ENCODE results near the gene CHPF2.

Gene CHPF2

GRCh38 chr7:151248346-151249033 is 16.2 kb downstream of the CHPF2 start, which contains the start of gene SMARCD3:
TSS of gene SMARCD3 (minus strand) at chr7:151248694. CDS start at chr7:151248562, 132 bp downstream.
- H3K36me3 ChIP-seq (ENCODE audit: control insufficient read depth, insufficient read depth, low read length): peaks cover under 1% of the 10 kb centered on the region
- peak within 1 kb of the TSS; percentile 92 for H3K27ac ChIP-seq (ENCODE audit: low read depth, low read length, severe bottlenecking)
- no peaks in the 10 kb centered on the region for H3K9me3 ChIP-seq (ENCODE audit: control insufficient read depth, low read length)
- 0 to 1% methylated on average over 46 to 50 of the region's 71 CpGs for WGBS, 2 experiments (ENCODE audit: insufficient coverage in 2 of 2)
- H3K4me1 ChIP-seq (ENCODE audit: control insufficient read depth, insufficient read depth, low read length, poor library complexity, severe bottlenecking): peaks cover 52% of the 10 kb centered on the region
- peak within 1 kb of the TSS; percentile 56 for H3K4me3 ChIP-seq (ENCODE audit: extremely low read depth, insufficient read depth, low read length, poor library complexity, severe bottlenecking)

- peak overlapping the region; percentile 56 for H3K4me3 ChIP-seq (ENCODE audit: extremely low read depth, insufficient read depth, low read length, poor library complexity, severe bottlenecking)
- peak overlapping the region; percentile 92 for H3K27ac ChIP-seq (ENCODE audit: low read depth, low read length, severe bottlenecking)
- peaks cover 52% of the 10 kb centered on the region for H3K4me1 ChIP-seq (ENCODE audit: control insufficient read depth, insufficient read depth, low read length, poor library complexity, severe bottlenecking)
- 0 to 5% methylated on average over 31 to 45 of the region's 45 CpGs for WGBS, 2 experiments (ENCODE audit: insufficient coverage in 2 of 2)
- H3K9me3 ChIP-seq (ENCODE audit: control insufficient read depth, low read length): no peaks in the 10 kb centered on the region
- H3K36me3 ChIP-seq (ENCODE audit: control insufficient read depth, insufficient read depth, low read length): no peaks in the 10 kb centered on the region
These were observed 16.9 kb downstream of the CHPF2 start for GRCh38 chr7:151249034-151249731.

GRCh38 chr7:151249732-151250072 is 17.4 kb downstream of the CHPF2 start:
- peak overlapping the region; percentile 56 for H3K4me3 ChIP-seq (ENCODE audit: extremely low read depth, insufficient read depth, low read length, poor library complexity, severe bottlenecking)
- WGBS, 2 experiments (ENCODE audit: insufficient coverage in 2 of 2): 20 to 28% methylated on average over 2 to 5 of the region's 5 CpGs
- no peaks in the 10 kb centered on the region for H3K9me3 ChIP-seq (ENCODE audit: control insufficient read depth, low read length)
- no peaks in the 10 kb centered on the region for H3K36me3 ChIP-seq (ENCODE audit: control insufficient read depth, insufficient read depth, low read length)
- peaks cover 49% of the 10 kb centered on the region for H3K4me1 ChIP-seq (ENCODE audit: control insufficient read depth, insufficient read depth, low read length, poor library complexity, severe bottlenecking)
- peak overlapping the region; percentile 92 for H3K27ac ChIP-seq (ENCODE audit: low read depth, low read length, severe bottlenecking)

- Histone ChIP-seq H3K27ac (ENCODE audit: low read depth, low read length, severe bottlenecking) (no peak overlapping the region), H3K4me3 (ENCODE audit: extremely low read depth, insufficient read depth, low read length, poor library complexity, severe bottlenecking) (no peak overlapping the region), H3K4me1 (ENCODE audit: control insufficient read depth, insufficient read depth, low read length, poor library complexity, severe bottlenecking) (peaks cover 43% of the 10 kb centered on the region), H3K36me3 (ENCODE audit: control insufficient read depth, insufficient read depth, low read length) (no peaks in the 10 kb centered on the region), H3K9me3 (ENCODE audit: control insufficient read depth, low read length) (no peaks in the 10 kb centered on the region)
- 73 to 82% methylated on average over 4 to 5 of the region's 7 CpGs for WGBS, 2 experiments (ENCODE audit: insufficient coverage in 2 of 2)
These were observed 18.2 kb downstream of the CHPF2 start for GRCh38 chr7:151250181-151251132.

- H3K4me1 ChIP-seq (ENCODE audit: control insufficient read depth, insufficient read depth, low read length, poor library complexity, severe bottlenecking): peaks cover 42% of the 10 kb centered on the region
- peak overlapping the region; percentile 23 for H3K27ac ChIP-seq (ENCODE audit: low read depth, low read length, severe bottlenecking)
- 4 to 16% methylated on average over 7 to 17 of the region's 19 CpGs for WGBS, 2 experiments (ENCODE audit: insufficient coverage in 2 of 2)
These were observed 19.0 kb downstream of the CHPF2 start for GRCh38 chr7:151251328-151251688.

GRCh38 chr7:151251689-151252560 is 19.6 kb downstream of the CHPF2 start:
- no peaks in the 10 kb centered on the region for H3K36me3 ChIP-seq (ENCODE audit: control insufficient read depth, insufficient read depth, low read length)
- 1 to 2% methylated on average over 41 of the region's 79 CpGs for WGBS, 2 experiments (ENCODE audit: insufficient coverage in 2 of 2)
- H3K4me1 ChIP-seq (ENCODE audit: control insufficient read depth, insufficient read depth, low read length, poor library complexity, severe bottlenecking): peaks cover 38% of the 10 kb centered on the region
- peak overlapping the region; percentile 84 for H3K27ac ChIP-seq (ENCODE audit: low read depth, low read length, severe bottlenecking)
- H3K4me3 ChIP-seq (ENCODE audit: extremely low read depth, insufficient read depth, low read length, poor library complexity, severe bottlenecking): peak overlapping the region; percentile 51
- H3K9me3 ChIP-seq (ENCODE audit: control insufficient read depth, low read length): no peaks in the 10 kb centered on the region

More at GRCh38 chr7:151251328-151251688, 19.0 kb downstream of the CHPF2 start:
- H3K36me3 ChIP-seq (ENCODE audit: control insufficient read depth, insufficient read depth, low read length): no peaks in the 10 kb centered on the region
- no peaks in the 10 kb centered on the region for H3K9me3 ChIP-seq (ENCODE audit: control insufficient read depth, low read length)
- peak overlapping the region; percentile 51 for H3K4me3 ChIP-seq (ENCODE audit: extremely low read depth, insufficient read depth, low read length, poor library complexity, severe bottlenecking)

GRCh38 chr7:151252561-151252835 is 20.2 kb downstream of the CHPF2 start:
- H3K4me3 ChIP-seq (ENCODE audit: extremely low read depth, insufficient read depth, low read length, poor library complexity, severe bottlenecking): peak overlapping the region; percentile 51
- H3K9me3 ChIP-seq (ENCODE audit: control insufficient read depth, low read length): no peaks in the 10 kb centered on the region
- 18 to 27% methylated on average over 3 to 8 of the region's 9 CpGs for WGBS, 2 experiments (ENCODE audit: insufficient coverage in 2 of 2)
- H3K4me1 ChIP-seq (ENCODE audit: control insufficient read depth, insufficient read depth, low read length, poor library complexity, severe bottlenecking): peaks cover 32% of the 10 kb centered on the region
- no peaks in the 10 kb centered on the region for H3K36me3 ChIP-seq (ENCODE audit: control insufficient read depth, insufficient read depth, low read length)
- H3K27ac ChIP-seq (ENCODE audit: low read depth, low read length, severe bottlenecking): peak overlapping the region; percentile 84

- no peaks in the 10 kb centered on the region for H3K9me3 ChIP-seq (ENCODE audit: control insufficient read depth, low read length)
- peaks cover 31% of the 10 kb centered on the region for H3K4me1 ChIP-seq (ENCODE audit: control insufficient read depth, insufficient read depth, low read length, poor library complexity, severe bottlenecking)
- H3K27ac ChIP-seq (ENCODE audit: low read depth, low read length, severe bottlenecking): peak overlapping the region; percentile 84
- H3K4me3 ChIP-seq (ENCODE audit: extremely low read depth, insufficient read depth, low read length, poor library complexity, severe bottlenecking): peak overlapping the region; percentile 51
- 33 to 66% methylated on average over 11 of the region's 17 CpGs for WGBS, 2 experiments (ENCODE audit: insufficient coverage in 2 of 2)
- no peaks in the 10 kb centered on the region for H3K36me3 ChIP-seq (ENCODE audit: control insufficient read depth, insufficient read depth, low read length)
These were observed 20.9 kb downstream of the CHPF2 start for GRCh38 chr7:151252961-151253711.

- H3K27ac ChIP-seq (ENCODE audit: low read depth, low read length, severe bottlenecking): no peak overlapping the region
- WGBS, 2 experiments (ENCODE audit: insufficient coverage in 2 of 2): 83 to 92% methylated on average over 7 of the region's 7 CpGs
- no peaks in the 10 kb centered on the region for H3K36me3 ChIP-seq (ENCODE audit: control insufficient read depth, insufficient read depth, low read length)
- H3K9me3 ChIP-seq (ENCODE audit: control insufficient read depth, low read length): no peaks in the 10 kb centered on the region
- no peak overlapping the region for H3K4me3 ChIP-seq (ENCODE audit: extremely low read depth, insufficient read depth, low read length, poor library complexity, severe bottlenecking)
- peaks cover 31% of the 10 kb centered on the region for H3K4me1 ChIP-seq (ENCODE audit: control insufficient read depth, insufficient read depth, low read length, poor library complexity, severe bottlenecking)
These were observed 22.0 kb downstream of the CHPF2 start for GRCh38 chr7:151254316-151254715.

All from mesodermal cell (in vitro differentiated cells).